NCI-H1930 (cell line): ENCODE results near the gene MAP2K1.
"Not testable (repeated sequence)": the region's sequence is repeated elsewhere in the genome, so short reads cannot be mapped to it uniquely, and the experiment has no call there.

Source experiments
- DNase-seq, 2 experiments: peaks; one replicate each; lab custom pipeline; 2025; lab: John Stamatoyannopoulos, UW

The MAP2K1 gene

GRCh38 chr15:66476535-66476934, 89.8 kb downstream of the MAP2K1 start:
- no peak for DNase-seq

- DNase-seq, result no peak
Observed at GRCh38 chr15:66477011-66477410, 90.3 kb downstream of the MAP2K1 start.

GRCh38 chr15:66480267-66480666, 93.6 kb downstream of the MAP2K1 start:
- DNase-seq, result no peak

GRCh38 chr15:66481107-66481856, 94.6 kb downstream of the MAP2K1 start:
- DNase-seq, result no peak

- no peak for DNase-seq
Observed at GRCh38 chr15:66482539-66482938, 95.8 kb downstream of the MAP2K1 start.

DNA sequence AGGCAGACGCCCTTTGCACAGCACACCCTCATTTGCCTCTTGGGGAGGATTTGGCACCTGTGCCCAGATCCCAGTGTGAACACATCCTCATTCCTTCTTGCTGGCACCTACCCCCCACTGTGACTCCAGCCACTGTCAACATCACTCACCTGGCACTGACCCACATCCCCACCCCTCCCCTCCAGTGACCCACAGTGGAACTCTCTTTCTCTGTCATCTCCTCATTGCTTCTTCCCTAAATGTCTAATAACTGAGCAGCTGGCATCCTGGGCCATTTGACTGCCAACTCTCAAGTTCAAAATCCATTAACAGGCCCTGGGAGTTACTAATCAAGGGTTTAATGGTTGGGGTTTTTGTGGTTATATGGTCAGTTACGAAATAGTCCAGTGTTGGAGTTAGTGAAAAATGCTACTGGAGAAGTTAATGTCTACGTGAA, 96.4 kb downstream of the MAP2K1 start:
- DNase-seq, result no peak

DNA sequence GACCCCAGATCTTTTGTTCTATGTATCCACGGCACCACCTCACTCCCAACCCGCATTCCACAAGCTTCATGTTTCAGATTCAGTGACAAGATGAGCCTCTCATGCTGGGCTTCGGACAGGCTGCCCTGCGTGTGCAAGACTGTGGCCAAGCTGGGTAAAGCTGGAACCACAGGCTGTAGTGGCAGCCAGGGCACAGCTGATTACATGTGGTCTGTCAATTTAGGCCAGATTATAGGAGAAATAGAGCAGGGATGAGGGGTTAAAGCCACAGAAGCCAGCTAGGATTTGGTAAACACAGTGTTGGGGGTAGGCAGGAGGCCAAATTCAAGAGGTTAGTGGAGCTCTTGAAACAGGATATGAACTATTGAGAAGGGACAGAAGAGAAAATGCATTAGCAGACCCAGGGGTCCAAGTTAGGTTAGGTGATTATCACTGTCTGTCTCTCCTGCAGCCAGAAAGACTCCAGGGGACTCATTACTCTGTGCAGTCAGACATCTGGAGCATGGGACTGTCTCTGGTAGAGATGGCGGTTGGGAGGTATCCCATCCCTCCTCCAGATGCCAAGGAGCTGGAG, 97.9 kb downstream of the MAP2K1 start:
- no peak for DNase-seq

DNA sequence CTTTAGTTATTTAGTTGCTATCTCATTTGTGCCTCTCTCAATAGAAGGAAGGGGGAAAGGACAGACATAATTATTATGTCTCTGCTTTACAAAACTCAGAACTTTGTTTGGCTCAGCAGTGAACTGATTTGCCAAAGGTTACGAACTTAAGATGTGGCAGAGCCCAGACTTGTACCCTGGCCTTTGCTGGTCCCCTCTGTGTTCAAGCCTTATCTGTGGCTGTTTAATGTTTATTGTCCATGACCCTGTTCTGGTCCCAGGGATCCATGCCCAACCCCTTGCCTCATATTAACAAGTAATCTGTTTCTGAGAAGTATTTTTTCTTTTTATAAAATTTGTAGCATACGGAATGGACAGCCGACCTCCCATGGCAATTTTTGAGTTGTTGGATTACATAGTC, 100.2 kb downstream of the MAP2K1 start:
- no peak for DNase-seq

DNA sequence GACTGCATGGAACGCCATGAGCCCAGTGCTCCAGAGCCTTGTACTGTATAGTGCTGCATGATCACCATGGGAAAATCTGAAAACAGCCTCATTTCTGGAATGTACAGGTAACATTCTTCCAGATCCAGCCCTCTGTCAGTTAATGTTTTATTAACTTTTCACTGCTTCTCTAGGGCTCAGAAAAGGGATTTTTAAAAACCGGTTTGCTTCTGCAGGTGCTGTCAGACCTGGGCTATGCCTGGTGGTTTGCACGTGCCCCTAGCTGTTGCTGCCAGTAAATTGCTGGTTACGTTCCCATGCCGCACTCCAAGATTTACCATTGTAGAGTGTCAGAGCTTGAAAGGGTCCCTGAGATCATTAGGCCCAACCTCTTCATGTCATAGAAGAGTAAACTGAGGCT, 101.8 kb downstream of the MAP2K1 start:
- DNase-seq, result no peak

GRCh38 chr15:66489179-66489791, 102.6 kb downstream of the MAP2K1 start:
- DNase-seq, result no peak

DNA sequence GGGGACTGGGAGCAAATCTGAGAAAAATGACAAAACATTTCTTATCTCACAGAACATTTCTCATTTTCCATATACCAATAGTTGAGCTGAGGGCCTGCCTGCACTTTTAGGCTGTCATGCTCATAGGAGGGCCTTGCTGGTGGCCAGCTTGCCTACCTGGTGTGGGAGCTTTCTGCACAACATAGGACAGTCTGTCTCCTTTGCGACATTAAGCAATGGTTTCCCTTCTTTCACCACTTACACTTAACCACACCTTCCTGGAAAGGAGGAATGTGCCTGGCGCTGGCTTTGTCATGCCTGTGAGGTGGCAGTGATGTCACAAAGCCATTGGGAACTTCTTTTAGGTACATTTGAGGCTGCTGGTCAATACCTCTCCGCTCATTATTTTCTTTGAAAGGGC, 105.1 kb downstream of the MAP2K1 start:
- DNase-seq, result no peak

DNA sequence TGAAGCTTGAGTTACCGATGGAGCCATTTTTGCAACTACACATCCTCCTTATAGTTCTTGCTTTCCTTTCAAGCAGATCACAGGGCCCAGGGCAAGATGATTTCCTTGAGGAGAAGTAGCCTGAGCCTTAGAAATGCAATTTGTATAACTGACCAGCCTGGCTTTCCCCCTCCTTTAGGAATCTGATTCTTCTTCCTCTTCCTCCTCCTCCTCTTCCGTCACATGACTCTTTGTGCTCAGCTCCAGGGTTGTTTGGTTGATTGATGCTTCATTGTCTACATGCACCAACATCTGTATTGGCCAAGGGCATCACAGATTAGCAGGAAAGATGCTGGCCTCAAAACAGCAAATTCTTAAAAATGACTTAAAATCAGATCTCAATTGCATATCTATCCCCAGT, 107.5 kb downstream of the MAP2K1 start:
- DNase-seq, result no peak

DNA sequence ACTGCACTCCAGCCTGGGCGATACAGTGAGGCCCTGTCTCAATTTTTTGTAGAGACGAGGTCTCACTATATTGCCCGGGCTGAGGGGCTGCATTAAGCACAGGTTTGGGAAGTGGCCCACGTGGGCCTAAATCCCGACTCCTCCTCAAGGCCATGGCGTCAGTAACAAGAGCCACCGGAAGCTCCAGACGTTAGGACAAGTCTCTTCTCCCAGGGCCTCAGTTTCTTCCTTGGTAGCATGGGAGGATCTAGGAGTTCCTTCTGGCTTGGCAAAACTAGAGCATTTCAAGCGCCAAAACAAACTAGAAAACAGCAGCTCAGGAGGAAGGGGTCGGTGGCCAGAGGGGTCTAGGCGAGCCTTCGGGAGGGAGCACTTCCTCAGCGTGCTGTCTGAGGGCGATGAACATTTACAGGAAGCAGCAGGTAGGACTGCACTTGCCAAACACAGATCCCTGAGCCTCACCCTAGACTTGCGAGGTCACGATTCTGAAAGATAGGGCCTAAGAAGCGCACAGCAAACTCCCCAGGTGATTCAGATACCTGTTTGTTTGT, 110.3 kb downstream of the MAP2K1 start:
- no peak for DNase-seq

GRCh38 chr15:66497502-66498455, 111.1 kb downstream of the MAP2K1 start, which contains the start of gene SNAPC5:
Gene SNAPC5, minus strand, starts transcription at chr15:66497762. Its CDS starts 31 bp downstream, at chr15:66497731.
- peak; percentile 89 to 94 for DNase-seq

DNA sequence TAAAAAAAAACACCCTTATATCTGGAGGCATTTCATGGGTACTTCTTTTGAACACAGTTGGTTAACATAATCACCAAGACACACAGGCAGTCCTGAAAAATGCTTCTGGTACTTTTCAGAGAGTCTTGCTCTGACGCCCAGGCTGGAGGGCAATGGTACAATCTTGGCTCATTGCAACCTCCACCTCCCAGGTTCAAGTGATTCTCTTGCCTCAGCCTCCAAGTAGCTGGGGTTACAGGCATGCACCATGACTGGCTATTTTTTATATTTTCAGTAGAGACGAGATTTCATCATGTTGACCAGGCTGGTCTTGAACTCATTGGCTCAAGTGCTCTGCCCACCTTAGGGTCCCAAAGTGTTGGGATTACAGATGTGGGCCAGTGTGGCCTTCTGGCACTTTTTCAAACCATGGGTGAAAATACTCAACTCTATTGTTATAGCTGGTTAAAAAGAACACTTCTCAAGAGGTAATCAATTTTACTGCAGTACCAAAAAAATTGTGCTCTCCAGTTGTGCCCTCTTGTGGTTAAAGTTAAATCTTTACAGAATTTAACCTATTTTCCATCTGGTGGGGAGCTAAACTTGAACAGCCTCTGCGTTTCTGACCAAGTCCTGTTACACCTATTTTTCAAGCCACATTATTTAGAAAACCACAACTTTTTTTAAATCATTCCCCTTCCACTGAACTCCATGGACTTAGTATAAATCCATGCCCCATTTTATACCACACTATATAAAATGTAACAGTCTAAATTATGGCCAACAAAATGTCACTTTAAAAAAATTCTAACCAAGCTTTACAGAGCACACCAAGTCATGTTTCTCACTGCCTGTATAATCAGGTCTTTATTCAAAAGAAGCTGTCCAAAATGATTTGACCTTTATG, 112.0 kb downstream of the MAP2K1 start:
- DNase-seq, result no peak

GRCh38 chr15:66500346-66500745, 113.6 kb downstream of the MAP2K1 start:
- not testable (repeated sequence) for DNase-seq

DNA sequence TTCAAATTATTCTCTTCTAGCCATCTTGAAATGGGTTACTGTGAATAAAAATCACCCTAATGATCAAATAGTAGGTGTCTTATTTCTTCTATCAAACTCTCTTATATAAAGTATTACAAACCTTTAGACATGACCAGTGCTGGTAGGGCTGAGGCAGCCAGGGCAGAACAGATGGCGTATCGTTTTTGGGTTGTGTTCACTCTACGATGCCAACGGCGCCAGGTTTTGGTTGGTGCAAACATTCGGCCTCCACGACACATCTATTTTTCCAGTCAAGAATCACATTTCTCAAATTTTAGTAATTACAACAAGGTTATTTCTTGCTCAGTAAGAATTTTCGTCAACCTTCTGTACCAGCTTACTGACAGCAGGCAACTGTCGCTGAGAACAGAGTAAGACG, 115.8 kb downstream of the MAP2K1 start:
- DNase-seq, result no peak

DNA sequence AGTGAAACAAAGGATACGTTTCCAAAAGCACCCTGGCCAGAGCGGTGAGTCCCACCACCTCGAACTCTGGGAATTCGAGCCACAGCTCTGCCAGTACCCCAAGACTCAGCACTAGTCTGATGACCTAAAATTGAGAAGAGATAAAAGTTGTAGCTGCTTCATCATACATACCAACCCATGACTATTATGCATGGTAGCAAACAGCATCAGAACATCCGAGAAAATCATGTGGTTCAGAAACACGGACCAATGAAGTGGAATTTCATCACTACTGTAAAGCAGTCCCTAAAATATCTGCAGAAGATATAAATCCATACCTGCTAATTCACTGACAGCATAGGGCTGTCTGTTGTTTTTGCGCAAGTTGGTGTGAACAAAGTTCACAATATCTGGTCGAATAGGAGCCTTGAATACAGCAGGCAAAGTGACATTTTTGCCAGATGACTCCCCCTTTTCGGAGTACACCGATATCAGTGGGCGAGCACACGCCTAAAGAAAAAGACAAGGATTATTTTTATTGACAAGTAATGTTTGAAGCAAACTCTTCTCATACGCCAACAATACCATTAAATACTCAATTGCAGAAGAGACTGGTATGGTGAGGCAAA, 116.4 kb downstream of the MAP2K1 start:
- not testable (repeated sequence) for DNase-seq

DNA sequence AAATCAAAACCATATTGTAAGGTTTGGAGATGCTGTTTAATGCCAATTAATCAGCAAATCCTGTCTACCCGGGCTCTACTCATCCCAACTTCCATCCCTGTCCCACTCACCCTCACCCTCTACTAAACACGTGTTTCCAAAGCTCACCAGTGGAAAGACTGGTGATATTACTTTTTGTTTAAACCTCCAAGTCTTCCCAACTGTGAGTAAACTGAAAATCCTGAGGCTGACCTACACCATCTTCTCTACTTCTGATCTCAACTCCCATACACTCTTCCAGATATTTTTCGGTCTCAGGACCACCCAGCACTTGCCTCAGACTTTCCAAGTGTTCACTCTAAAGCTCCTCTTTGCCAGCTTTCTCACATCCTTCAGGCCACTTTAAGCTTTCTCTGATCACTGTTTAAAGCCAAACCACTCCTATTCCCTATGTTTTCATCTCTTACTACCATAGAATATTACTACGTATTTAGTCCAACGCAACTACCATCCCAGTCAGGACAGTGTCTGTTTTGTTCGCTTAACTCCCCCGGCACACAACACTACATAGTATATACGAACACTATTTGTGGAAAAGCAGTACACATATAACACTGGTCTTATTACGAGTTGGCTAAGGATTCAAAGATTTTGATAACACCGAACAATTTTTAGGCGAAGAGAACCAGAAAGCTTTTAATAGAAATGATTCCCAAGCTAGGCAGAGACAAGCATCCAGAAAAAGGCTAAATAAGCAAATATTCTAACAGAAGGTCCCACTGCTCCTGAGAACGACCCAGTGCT, 117.3 kb downstream of the MAP2K1 start:
- DNase-seq, result no peak
